Gastroesophageal sphincter (tissue), 4 donors: ENCODE data around the gene CHST11. TPM values are rescaled to one million over a fixed set of nuclear protein-coding genes. Genes with fewer than 3 reads are reported as not detected.

Experiments
- ATAC-seq: fragments of 150-250 bp; one replicate; pipeline ENCODE4 v1.9.1; 2016; ENCODE audit warnings: mild to moderate bottlenecking, moderate library complexity
- H3K27ac ChIP-seq, 4 donors: fragments of 200-600 bp; sonication (generic) in 3 of 4; 1 replicate in 3 of 4; 2 replicates in 1 of 4; pipeline ENCODE4 v1.5.1; 2016 to 2019
- H3K27me3 ChIP-seq: fragments of 200-600 bp; sonication (generic); one replicate; pipeline ENCODE4 v1.5.1; 2019
- H3K36me3 ChIP-seq, 2 donors: fragments of 200-600 bp; sonication (generic); one replicate each; pipeline ENCODE4 v1.5.1; 2019; ENCODE audit warnings: control low read depth in 1 of 2
- H3K4me1 ChIP-seq, 3 donors: fragments of 200-600 bp; sonication (generic); 1 replicate in 2 of 3; 2 replicates in 1 of 3; pipeline ENCODE4 v1.5.1; 2016 to 2019; ENCODE audit warnings: control low read depth in 2 of 3
- H3K4me3 ChIP-seq, 2 donors: fragments of 200-600 bp; sonication (generic); one replicate each; pipeline ENCODE4 v1.5.1; 2019; ENCODE audit warnings: mild to moderate bottlenecking in 1 of 2, moderate library complexity in 1 of 2
- H3K9me3 ChIP-seq, 3 donors: fragments of 200-600 bp; sonication (generic); one replicate each; pipeline ENCODE4 v1.5.1; 2017 to 2019; ENCODE audit warnings: control low read depth in 2 of 3
- EP300 ChIP-seq: sonication (generic); formaldehyde crosslinking; IDR thresholded peaks from one replicate; pipeline ENCODE4 v1.6.1; 2017; ENCODE audit warnings: antibody characterized with exemption, mild to moderate bottlenecking
- POLR2A ChIP-seq, 2 donors: fragments of 450-650 bp; IDR thresholded peaks; one replicate each; pipeline ENCODE4 v1.6.1; 2017; ENCODE audit warnings: antibody characterized with exemption in 2 of 2, mild to moderate bottlenecking in 2 of 2, moderate library complexity in 1 of 2
- POLR2AphosphoS5 ChIP-seq: sonication (generic); formaldehyde crosslinking; IDR thresholded peaks from one replicate; pipeline ENCODE4 v1.6.1; 2017; ENCODE audit warnings: antibody characterized with exemption
- WGBS, 2 donors: methylation state at CpG; one replicate each; pipeline ENCODE4 v1.1.5; 2018; ENCODE audit warnings: low coverage in 1 of 2; 5-methylcytosine and 5-hydroxymethylcytosine counted together
- total RNA-seq, 4 donors: library from RNA; depleted of rRNA; stranded (reverse); fragments of >200 nt; gene quantifications; one replicate each; pipeline ENCODE4 v1.1.0, GENCODE V29; 2016
- TF ChIP-seq, protein P1 (sequence below), 4 experiments: fragments of 200-600 bp in 2 of 4; fragments of 450-650 bp in 2 of 4; sonication (generic) in 1 of 4; IDR thresholded peaks; one replicate each; pipeline ENCODE4 v1.5.1; 2017 to 2019; ENCODE audit warnings: antibody characterized with exemption in 4 of 4, mild to moderate bottlenecking in 2 of 4, moderate library complexity in 2 of 4

The CHST11 gene
- total RNA-seq, 4 donors from 2014 or later = 4.3 to 15.6 (median 11.0) TPM

DNA sequence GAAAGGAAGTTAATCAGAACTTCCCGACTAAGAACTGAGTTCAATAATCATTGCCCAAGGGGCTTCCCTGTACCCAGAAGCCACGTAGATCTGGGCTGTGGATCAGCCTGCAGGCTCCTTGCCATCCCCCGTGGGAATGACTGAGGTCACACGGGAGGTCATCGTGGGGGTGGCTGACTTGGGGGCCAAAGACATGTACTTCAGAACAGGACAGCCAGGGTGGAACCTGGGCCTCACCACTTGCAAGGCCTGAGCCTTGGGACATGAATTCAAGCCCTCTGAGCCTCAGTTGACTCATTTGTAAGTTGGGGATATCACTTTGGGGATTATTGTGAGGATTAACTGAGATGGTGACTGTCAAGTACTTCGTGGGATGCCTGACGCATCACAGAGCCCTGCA is 280.4 kb downstream of the CHST11 start:
- no peak overlapping the region for H3K4me3 ChIP-seq
- no peaks in the 10 kb centered on the region for H3K9me3 ChIP-seq
- TF ChIP-seq, protein P1, sequence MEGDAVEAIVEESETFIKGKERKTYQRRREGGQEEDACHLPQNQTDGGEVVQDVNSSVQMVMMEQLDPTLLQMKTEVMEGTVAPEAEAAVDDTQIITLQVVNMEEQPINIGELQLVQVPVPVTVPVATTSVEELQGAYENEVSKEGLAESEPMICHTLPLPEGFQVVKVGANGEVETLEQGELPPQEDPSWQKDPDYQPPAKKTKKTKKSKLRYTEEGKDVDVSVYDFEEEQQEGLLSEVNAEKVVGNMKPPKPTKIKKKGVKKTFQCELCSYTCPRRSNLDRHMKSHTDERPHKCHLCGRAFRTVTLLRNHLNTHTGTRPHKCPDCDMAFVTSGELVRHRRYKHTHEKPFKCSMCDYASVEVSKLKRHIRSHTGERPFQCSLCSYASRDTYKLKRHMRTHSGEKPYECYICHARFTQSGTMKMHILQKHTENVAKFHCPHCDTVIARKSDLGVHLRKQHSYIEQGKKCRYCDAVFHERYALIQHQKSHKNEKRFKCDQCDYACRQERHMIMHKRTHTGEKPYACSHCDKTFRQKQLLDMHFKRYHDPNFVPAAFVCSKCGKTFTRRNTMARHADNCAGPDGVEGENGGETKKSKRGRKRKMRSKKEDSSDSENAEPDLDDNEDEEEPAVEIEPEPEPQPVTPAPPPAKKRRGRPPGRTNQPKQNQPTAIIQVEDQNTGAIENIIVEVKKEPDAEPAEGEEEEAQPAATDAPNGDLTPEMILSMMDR (IDR thresholded peaks at IDR 0.05) = no peak
- TF ChIP-seq EP300 (no peak), POLR2AphosphoS5 (no peak), POLR2A (IDR thresholded peaks at IDR 0.05) (no peak)
- H3K27ac ChIP-seq = no peak overlapping the region
- 60 to 66% methylated on average over 4 of the region's 7 CpGs for WGBS, 2 donors
- H3K4me1 ChIP-seq = peaks cover 0 to under 1% (median 0%) of the 10 kb centered on the region in 3 donors
- H3K27me3 ChIP-seq = no peaks in the 10 kb centered on the region
- no peaks in the 10 kb centered on the region for H3K36me3 ChIP-seq
- ATAC-seq = no peak

DNA sequence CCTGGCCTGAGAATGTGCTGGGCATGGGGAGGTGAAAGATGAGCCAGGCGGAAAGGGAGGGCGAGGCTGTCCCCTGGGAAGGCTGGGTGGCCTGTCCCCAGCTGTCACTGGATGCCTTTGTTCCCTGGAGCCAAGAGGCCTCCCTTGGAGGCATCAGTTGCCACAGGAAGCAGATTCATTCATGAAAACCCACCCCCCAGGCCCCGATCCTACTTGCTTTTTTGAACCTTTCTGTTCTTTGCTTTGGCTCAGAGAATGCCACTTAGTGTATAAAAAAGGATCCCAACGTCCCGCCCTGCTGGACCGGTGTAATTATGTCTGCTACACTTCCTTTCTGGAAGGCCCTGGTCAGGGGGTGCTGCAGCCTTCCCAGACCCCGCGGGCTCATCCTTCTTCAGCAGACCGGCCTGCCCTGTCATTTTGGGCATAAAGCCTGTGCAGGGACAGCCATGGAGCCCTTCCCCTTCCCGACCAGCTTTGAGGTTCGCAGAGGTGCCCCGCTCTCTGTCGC is 281.1 kb downstream of the CHST11 start:
- ATAC-seq = no peak
- Histone ChIP-seq H3K27ac (no peak overlapping the region), H3K4me3 (no peak overlapping the region), H3K36me3 (no peaks in the 10 kb centered on the region), H3K27me3 (no peaks in the 10 kb centered on the region), H3K4me1 (peaks cover 0 to 8% (median 4%) of the 10 kb centered on the region in 3 donors), H3K9me3 (no peaks in the 10 kb centered on the region)
- no peak for TF ChIP-seq EP300
- TF ChIP-seq, protein P1 (IDR thresholded peaks at IDR 0.05) = no peak
- no peak for TF ChIP-seq POLR2AphosphoS5
- no peak for TF ChIP-seq POLR2A (IDR thresholded peaks at IDR 0.05)
- 80 to 93% methylated on average over 5 to 7 of the region's 13 CpGs for WGBS, 2 donors

DNA sequence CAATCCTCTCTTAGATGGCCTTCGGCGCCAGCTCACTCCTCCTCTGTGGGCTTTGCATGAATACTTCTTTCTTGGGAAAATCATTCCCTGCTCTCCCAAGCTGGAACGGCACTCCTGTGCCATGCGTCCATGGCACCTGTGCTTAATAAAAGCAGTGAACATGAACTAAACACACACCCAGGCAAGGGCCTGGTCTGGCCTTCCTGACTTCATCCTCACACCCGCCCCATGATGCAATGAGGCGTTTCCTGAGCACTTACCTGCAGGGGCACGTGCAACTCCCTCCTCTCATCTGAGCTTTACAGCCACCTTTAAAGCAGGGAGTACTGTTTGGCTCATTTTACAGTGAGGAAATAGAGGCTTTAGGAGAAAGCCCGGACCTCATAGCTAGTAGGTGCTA is 281.6 kb downstream of the CHST11 start:
- Histone ChIP-seq H3K27me3 (no peaks in the 10 kb centered on the region), H3K4me3 (no peak overlapping the region), H3K27ac (no peak overlapping the region), H3K36me3 (no peaks in the 10 kb centered on the region), H3K4me1 (peaks cover 0 to 9% (median 4%) of the 10 kb centered on the region in 3 donors), H3K9me3 (no peaks in the 10 kb centered on the region)
- WGBS, 2 donors = 94 to 100% methylated on average over 2 to 5 of the region's 8 CpGs
- TF ChIP-seq EP300 = no peak
- TF ChIP-seq POLR2A (IDR thresholded peaks at IDR 0.05) = no peak
- TF ChIP-seq, protein P1 (IDR thresholded peaks at IDR 0.05) = no peak
- TF ChIP-seq POLR2AphosphoS5 = no peak
- no peak for ATAC-seq

DNA sequence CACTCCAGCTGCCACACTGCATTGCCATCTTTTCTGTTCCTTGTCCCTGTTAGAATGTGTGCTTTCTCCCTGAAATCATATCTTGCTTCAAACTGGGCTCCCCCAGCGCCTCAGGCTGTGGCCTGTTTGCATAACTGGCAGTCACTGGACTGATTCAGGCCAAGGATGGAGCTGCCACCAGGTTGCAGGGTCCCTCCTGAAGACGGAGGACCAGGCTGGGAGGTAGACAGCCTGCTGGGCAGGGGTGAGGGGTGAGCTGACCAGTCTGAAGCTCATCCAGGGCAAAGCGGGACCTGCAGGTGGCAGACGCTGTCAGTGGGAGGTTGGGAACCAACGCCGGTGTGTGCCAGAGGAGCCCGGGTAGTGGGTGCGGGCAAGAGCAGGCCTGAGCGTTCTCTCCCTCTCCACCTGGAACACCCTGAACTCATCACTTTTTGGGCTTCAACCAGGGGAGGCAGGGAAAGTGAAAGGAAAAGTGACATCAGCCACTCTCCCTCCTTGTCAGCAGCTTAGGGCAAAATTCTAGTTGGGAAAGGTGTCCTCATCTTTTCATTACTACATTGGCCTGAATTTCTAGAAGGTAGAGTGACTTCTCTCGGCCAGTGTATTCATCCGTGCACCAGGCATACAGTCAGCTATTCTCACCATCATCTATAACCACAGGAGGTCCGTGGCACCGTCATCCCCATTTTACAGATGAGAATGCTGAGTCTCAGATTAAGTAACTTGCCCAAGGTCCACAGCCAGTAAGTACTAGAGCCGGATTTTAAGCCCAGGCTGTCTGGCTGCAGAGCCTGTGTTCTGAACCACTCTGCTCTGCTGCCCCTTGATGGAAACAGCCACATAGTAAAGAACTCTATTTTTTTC is 282.3 kb downstream of the CHST11 start:
- Histone ChIP-seq H3K4me3 (no peak overlapping the region), H3K4me1 (peaks cover 0 to 9% (median 4%) of the 10 kb centered on the region in 3 donors), H3K36me3 (no peaks in the 10 kb centered on the region), H3K9me3 (no peaks in the 10 kb centered on the region), H3K27me3 (no peaks in the 10 kb centered on the region), H3K27ac (no peak overlapping the region)
- ATAC-seq = no peak
- TF ChIP-seq POLR2A (IDR thresholded peaks at IDR 0.05) = no peak
- TF ChIP-seq EP300 = no peak
- TF ChIP-seq POLR2AphosphoS5 = no peak
- TF ChIP-seq, protein P1 (IDR thresholded peaks at IDR 0.05) = no peak
- WGBS, 2 donors = 80 to 87% methylated on average over 2 to 7 of the region's 14 CpGs
